ENCODE results near the gene SMIM20. TPM values are rescaled to one million over a fixed set of nuclear protein-coding genes. Genes with fewer than 3 reads are reported as not detected.

The SMIM20 gene
- total RNA-seq, 2 experiments from 2014 or later: 7.2 to 9.1 TPM

DNA sequence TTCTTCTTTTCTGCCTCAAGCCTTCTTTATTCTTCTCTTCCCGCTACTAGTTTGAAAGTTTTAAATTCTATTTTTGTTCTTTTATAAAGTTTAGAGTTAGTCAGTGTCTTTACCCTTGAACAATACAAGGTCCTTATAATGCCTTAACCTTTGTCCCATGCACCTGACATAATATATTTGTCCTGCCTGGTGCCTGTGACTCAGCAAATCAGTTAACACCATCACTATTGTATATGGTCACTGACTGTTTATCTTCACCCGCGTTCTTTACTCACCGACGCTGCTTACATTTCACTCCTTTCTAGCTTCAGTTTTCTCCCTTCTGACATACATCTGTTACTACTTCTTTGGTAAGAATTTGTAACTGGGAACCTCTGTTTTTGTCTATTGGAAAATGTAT, 5.7 kb downstream of the SMIM20 start:
- Mint-ChIP-seq H3K9me3 (no peaks in the 10 kb centered on the region), H3K4me3 (no peak overlapping the region), H3K27ac (no peak overlapping the region), H3K36me3 (ENCODE audit: low read depth) (peaks cover 33% of the 10 kb centered on the region), H3K27me3 (no peaks in the 10 kb centered on the region), H3K4me1 (ENCODE audit: low read depth) (peaks cover 17% of the 10 kb centered on the region)
- no peak overlapping the region for H3K4me3 ChIP-seq (ENCODE audit: low read length)
- ATAC-seq (ENCODE audit: poor library complexity) (no peak), DNase-seq (no peak)
- intact Hi-C loops (cut with DNase I, micrococcal nuclease): loop anchor here in 1 of 2 experiments (5.0 to 10.0 kb wide), 4 partner anchors 542 to 1335 kb away; partner anchors contain the start of genes ANAPC4, DHX15, SEPSECS and TBC1D19
- POLR2A ChIA-PET: no interaction called here
- no peaks in the 10 kb centered on the region for H3K9me3 ChIP-seq (ENCODE audit: control insufficient read depth in 1 of 2, insufficient read depth in 1 of 2, low read length in 2 of 2)
- H3K36me3 ChIP-seq (ENCODE audit: insufficient read depth, low read length): peaks cover 4% of the 10 kb centered on the region
- H3K4me1 ChIP-seq (ENCODE audit: insufficient read depth, low read length): peaks cover 8% of the 10 kb centered on the region
- TF ChIP-seq, protein P1, sequence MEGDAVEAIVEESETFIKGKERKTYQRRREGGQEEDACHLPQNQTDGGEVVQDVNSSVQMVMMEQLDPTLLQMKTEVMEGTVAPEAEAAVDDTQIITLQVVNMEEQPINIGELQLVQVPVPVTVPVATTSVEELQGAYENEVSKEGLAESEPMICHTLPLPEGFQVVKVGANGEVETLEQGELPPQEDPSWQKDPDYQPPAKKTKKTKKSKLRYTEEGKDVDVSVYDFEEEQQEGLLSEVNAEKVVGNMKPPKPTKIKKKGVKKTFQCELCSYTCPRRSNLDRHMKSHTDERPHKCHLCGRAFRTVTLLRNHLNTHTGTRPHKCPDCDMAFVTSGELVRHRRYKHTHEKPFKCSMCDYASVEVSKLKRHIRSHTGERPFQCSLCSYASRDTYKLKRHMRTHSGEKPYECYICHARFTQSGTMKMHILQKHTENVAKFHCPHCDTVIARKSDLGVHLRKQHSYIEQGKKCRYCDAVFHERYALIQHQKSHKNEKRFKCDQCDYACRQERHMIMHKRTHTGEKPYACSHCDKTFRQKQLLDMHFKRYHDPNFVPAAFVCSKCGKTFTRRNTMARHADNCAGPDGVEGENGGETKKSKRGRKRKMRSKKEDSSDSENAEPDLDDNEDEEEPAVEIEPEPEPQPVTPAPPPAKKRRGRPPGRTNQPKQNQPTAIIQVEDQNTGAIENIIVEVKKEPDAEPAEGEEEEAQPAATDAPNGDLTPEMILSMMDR (IDR thresholded peaks at IDR 0.05): no peak
- H3K27me3 ChIP-seq (ENCODE audit: control insufficient read depth in 1 of 2, insufficient read depth in 2 of 2, low read length in 2 of 2): no peaks in the 10 kb centered on the region
- no peak overlapping the region for H3K27ac ChIP-seq (ENCODE audit: low read depth in 1 of 2, low read length in 2 of 2)
- CTCF ChIA-PET: no interaction called here

GRCh38 chr4:25921922-25922321, 7.9 kb downstream of the SMIM20 start:
- ChIA-PET POLR2A (no interaction called here), CTCF (no interaction called here)
- intact Hi-C loops (cut with DNase I, micrococcal nuclease): no loop called here
- TF ChIP-seq, protein P1 (IDR thresholded peaks at IDR 0.05): no peak
- Histone ChIP-seq H3K27ac (ENCODE audit: low read depth in 1 of 2, low read length in 2 of 2) (no peak overlapping the region), H3K9me3 (ENCODE audit: control insufficient read depth in 1 of 2, insufficient read depth in 1 of 2, low read length in 2 of 2) (no peaks in the 10 kb centered on the region), H3K27me3 (ENCODE audit: control insufficient read depth in 1 of 2, insufficient read depth in 2 of 2, low read length in 2 of 2) (no peaks in the 10 kb centered on the region), H3K4me3 (ENCODE audit: low read length) (no peak overlapping the region), H3K36me3 (ENCODE audit: insufficient read depth, low read length) (peaks cover 4% of the 10 kb centered on the region), H3K4me1 (ENCODE audit: insufficient read depth, low read length) (no peaks in the 10 kb centered on the region)
- ATAC-seq (ENCODE audit: poor library complexity): no peak
- peaks cover 8% of the 10 kb centered on the region for H3K4me1 Mint-ChIP-seq (ENCODE audit: low read depth)
- DNase-seq: no peak
- no peak overlapping the region for H3K27ac Mint-ChIP-seq
- H3K36me3 Mint-ChIP-seq (ENCODE audit: low read depth): peaks cover 33% of the 10 kb centered on the region
- H3K9me3 Mint-ChIP-seq: no peaks in the 10 kb centered on the region
- H3K4me3 Mint-ChIP-seq: no peak overlapping the region
- no peaks in the 10 kb centered on the region for H3K27me3 Mint-ChIP-seq

GRCh38 chr4:25922812-25923369, 8.9 kb downstream of the SMIM20 start:
- no peak overlapping the region for H3K4me3 Mint-ChIP-seq
- Histone ChIP-seq H3K9me3 (ENCODE audit: control insufficient read depth in 1 of 2, insufficient read depth in 1 of 2, low read length in 2 of 2) (no peaks in the 10 kb centered on the region), H3K4me1 (ENCODE audit: insufficient read depth, low read length) (no peaks in the 10 kb centered on the region), H3K27ac (ENCODE audit: low read depth in 1 of 2, low read length in 2 of 2) (no peak overlapping the region), H3K4me3 (ENCODE audit: low read length) (no peak overlapping the region), H3K36me3 (ENCODE audit: insufficient read depth, low read length) (peaks cover 4% of the 10 kb centered on the region), H3K27me3 (ENCODE audit: control insufficient read depth in 1 of 2, insufficient read depth in 2 of 2, low read length in 2 of 2) (no peaks in the 10 kb centered on the region)
- no peaks in the 10 kb centered on the region for H3K27me3 Mint-ChIP-seq
- H3K36me3 Mint-ChIP-seq (ENCODE audit: low read depth): peaks cover 33% of the 10 kb centered on the region
- H3K27ac Mint-ChIP-seq: no peak overlapping the region
- CTCF ChIA-PET: no interaction called here
- no peak for DNase-seq
- H3K9me3 Mint-ChIP-seq: no peaks in the 10 kb centered on the region
- POLR2A ChIA-PET: no interaction called here
- no peak for ATAC-seq (ENCODE audit: poor library complexity)
- TF ChIP-seq, protein P1 (IDR thresholded peaks at IDR 0.05): no peak
- intact Hi-C loops (cut with DNase I, micrococcal nuclease): no loop called here
- peaks cover 8% of the 10 kb centered on the region for H3K4me1 Mint-ChIP-seq (ENCODE audit: low read depth)

All from CD4-positive, alpha-beta T cell (primary cell).